CD4-positive, alpha-beta T cell treated with Interleukin-15 for 4 hours (primary cell): Measurements from ENCODE around the gene PELI3.
"Not testable (repeated sequence)": the region's sequence is repeated elsewhere in the genome, so short reads cannot be mapped to it uniquely, and the experiment has no call there.

Experiments used
- DNase-seq: peaks from one replicate; pipeline ENCODE4 v3.0.0-alpha.2; 2020; ENCODE audit warnings: low spot score

PELI3 gene

GRCh38 chr11:66447012-66447411 lies 19.7 kb upstream of the PELI3 start:
- DNase-seq: no peak

DNA sequence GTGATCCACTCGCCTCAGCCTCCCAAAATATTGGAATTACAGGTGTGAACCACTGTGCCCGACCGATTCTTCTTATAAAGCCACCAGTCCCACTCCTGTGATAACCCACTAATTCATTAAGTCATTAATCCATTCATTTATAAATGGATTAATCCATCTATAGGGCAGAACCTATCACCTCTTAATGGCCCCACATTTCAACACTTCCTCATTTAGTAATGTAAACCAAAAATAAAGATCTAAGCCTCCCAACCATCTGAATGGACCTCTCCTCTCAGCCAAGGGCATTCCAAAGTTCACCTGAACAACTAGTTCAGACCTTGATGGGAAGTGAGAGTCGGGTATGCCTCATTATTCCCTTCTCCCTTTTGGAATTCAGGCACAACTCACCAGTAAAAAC lies 18.2 kb upstream of the PELI3 start:
- no peak for DNase-seq

DNA sequence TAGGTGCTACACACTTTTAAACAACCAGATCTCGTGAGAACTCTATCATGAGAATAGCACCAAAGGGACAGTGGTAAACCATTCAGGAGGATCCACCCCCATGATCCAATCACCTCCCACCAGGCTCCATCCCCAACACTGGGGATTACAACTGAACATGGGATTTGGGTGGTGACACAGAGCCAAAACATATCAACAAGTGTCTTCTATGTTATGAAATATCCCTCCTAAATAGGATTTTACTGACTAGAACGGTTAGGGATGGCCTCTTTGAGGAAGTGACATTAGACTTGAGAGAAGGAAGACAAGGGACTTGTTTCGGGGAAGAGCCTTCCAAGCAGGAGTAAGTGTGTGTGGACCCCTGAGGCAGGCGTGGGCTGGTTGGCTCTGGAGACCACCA lies 16.1 kb upstream of the PELI3 start:
- DNase-seq: no peak

GRCh38 chr11:66451663-66452062 lies 15.0 kb upstream of the PELI3 start:
- no peak for DNase-seq

- no peak for DNase-seq
These were observed 12.5 kb upstream of the PELI3 start for GRCh38 chr11:66454247-66454646.

DNA sequence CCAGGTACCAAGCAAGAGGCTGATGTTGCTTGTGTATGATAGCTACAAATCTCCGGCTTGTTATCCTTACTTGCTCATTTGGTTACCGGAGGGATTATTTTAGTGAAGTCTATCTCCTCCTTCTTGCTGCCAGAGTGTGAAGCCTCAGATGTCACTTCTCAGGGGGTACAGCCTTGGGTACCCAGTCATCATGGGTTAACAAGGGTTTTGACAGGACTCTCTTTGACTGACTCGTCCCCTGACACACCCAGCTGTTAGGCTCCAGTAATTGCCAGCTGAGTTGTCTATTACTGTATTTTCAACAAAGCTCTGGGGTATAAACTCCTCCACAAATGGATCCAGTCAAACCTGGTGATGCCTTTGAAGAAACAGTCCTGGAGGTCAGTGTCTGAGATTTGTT lies 11.9 kb upstream of the PELI3 start:
- DNase-seq: no peak

GRCh38 chr11:66457826-66458225 lies 8.9 kb upstream of the PELI3 start:
- no peak for DNase-seq

- no peak for DNase-seq
These were observed 7.4 kb upstream of the PELI3 start for GRCh38 chr11:66459138-66459778.

GRCh38 chr11:66462010-66462409 lies 4.7 kb upstream of the PELI3 start:
- no peak for DNase-seq

GRCh38 chr11:66462911-66463310 lies 3.8 kb upstream of the PELI3 start:
- DNase-seq: no peak

DNA sequence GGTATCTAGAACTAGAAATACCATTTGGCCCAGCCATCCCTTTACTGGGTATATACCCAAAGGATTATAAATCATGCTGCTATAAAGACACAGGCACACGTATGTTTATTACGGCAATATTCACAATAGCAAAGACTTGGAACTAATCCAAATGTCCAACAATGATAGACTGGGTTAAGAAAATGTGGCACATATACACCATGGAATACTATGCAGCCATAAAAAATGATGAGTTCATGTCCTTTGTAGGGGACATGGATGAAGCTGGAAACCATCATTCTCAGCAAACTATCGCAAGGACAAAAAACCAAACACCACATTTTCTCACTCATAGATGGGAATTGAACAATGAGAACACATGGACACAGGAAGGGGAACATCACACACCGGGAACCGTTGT lies 2.6 kb upstream of the PELI3 start:
- not testable (repeated sequence) for DNase-seq

DNA sequence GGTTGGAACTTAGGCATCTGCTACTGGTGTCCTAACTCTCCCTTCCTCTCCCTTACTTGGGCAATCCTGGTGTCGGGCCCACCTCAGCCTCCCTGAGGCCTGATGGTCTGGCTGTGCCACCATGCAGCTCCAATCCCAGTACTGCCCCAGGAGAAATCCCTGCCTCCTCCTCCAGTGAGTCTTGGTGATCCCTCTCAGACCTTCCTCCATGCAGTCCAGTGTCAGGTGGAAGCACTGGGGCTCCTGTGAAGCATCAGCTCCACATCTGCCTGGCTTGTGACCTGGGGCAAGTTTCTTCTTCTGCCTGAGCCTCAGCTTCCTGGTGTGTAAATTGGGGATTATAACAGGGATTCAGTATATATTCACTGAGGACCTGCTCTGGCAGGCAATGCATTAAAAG lies 1.8 kb upstream of the PELI3 start:
- no peak for DNase-seq

- no peak for DNase-seq
These were observed 1.1 kb upstream of the PELI3 start for GRCh38 chr11:66465373-66466224.

DNA sequence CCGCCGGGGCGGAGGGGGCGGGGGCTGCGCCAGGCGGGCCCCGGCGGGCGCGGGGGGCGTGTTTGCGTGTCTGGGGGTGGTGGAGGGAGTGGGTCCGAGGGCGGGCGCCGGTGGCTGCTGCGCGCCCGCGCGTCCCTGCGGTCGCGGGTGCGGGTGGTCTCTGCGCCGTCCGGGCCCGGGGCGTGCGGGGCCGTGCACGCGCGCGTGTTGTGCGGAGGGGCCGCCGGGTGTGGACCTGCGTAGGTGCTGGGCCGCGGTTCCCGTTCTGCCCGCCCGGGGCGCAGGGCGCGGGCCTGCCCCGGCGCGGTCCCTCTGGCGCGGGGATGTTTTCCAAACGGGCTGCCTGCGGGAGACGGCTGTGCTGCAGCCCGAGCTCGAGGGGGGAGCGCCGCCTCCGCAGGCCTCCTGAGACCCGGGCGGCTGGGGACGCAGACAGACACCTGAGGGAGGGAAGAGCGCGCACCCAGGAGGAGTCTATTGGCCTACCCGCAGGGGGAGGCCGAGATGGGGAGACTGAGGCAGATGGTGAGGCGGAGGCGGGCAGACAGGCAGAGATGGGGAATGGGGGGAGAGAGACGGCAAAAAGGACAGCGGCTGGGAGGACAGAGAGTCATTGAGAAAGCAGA lies 442 bp downstream of the PELI3 start:
- DNase-seq: peak; percentile 46

GRCh38 chr11:66467756-66468155 lies 1.1 kb downstream of the PELI3 start:
- no peak for DNase-seq

GRCh38 chr11:66468691-66469090 lies 2.0 kb downstream of the PELI3 start:
- no peak for DNase-seq

DNA sequence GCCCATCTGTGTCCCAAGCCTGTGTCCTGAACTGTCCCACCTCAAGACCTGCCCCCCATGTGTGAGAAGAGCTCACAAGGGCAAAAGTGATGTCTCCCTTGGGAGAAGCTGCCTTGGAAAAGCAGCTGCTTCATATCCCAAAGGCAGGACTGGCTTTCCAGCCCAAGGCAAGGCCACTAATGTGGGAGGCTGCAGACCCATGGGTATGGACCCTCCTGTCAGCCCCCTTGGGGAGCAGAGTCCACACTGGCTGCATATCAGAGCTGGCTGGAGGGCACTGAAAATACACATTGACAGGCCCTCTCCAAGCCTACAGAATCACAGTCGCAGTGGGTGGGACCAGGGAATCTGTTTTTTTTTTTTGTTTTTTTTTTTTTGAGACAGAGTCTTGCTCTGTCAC lies 2.7 kb downstream of the PELI3 start:
- DNase-seq: no peak

DNA sequence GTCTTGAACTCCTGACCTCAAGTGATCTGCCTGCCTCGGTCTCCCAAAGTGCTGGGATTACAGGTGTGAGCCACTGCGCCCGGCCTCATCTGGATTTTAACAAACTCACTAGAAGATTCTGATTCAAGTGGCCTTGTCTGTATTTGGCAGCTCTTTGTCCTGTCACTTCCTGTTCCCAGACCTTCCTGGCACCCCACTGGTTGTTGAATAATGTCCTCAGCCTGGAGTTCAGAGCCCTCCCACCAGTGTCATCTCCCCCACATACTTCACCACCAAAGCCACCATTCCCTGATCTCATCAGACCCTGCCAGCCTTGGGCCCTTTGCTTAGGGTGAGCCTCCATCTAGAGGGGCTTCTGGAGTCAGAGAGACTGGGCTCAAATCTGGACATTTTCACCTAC lies 3.3 kb downstream of the PELI3 start:
- no peak for DNase-seq

DNA sequence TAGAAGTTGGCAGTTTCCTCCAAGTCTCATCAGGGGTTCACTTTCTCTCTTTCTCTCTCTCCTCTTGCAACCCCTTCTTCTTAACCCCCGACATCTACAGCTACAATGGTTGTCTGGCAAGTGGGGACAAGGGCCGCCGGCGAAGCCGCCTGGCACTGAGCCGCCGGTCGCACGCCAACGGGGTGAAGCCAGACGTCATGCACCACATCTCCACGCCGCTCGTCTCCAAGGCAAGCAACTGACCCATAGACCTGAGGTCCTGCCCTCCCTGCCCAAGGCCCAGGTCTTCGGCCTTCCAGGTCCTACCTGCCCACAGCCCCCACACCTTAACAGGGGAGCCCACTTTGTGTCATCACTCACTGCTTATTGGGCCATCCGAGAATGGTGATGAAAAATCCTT lies 4.4 kb downstream of the PELI3 start:
- DNase-seq: no peak

- DNase-seq: no peak
These were observed 5.3 kb downstream of the PELI3 start for GRCh38 chr11:66472054-66472453.

DNA sequence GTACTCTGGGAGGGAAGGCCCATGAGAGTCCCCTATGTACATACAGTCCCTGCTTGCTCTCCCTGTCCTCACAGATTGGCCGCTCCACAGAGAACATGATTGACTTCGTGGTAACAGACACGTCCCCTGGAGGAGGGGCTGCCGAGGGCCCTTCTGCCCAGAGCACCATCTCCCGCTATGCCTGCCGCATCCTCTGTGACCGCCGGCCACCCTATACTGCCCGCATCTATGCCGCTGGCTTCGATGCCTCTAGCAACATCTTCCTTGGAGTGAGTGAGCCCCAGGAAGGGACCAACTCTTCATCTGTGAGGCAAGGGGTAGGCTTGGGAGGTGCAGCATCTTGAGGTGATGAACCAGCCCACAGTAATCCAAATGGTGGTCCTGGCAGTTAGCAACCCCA lies 6.5 kb downstream of the PELI3 start:
- no peak for DNase-seq

GRCh38 chr11:66473608-66474515 lies 7.2 kb downstream of the PELI3 start:
- DNase-seq: no peak
